ENCODE results near the gene IQGAP3. TPM values are rescaled to one million over a fixed set of nuclear protein-coding genes. Genes with fewer than 3 reads are reported as not detected.

IQGAP3 gene
- total RNA-seq, 2 donors from 2014 or later: 1.0 TPM; not detected in 1

- H3K4me1 ChIP-seq: no peaks in the 10 kb centered on the region
- no peak for TF ChIP-seq CTCF (IDR thresholded peaks at IDR 0.05)
- no peak overlapping the region for H3K4me3 ChIP-seq
- no peak overlapping the region for H3K27ac ChIP-seq
- no peaks in the 10 kb centered on the region for H3K9me3 ChIP-seq
- no peaks in the 10 kb centered on the region for H3K27me3 ChIP-seq
- no peak for DNase-seq (ENCODE audit: low spot score)
- H3K36me3 ChIP-seq: no peaks in the 10 kb centered on the region
Measured at GRCh38 chr1:156534424-156535060, 37.8 kb downstream of the IQGAP3 start.

GRCh38 chr1:156533568-156534220 is 38.7 kb downstream of the IQGAP3 start:
- no peak overlapping the region for H3K4me3 ChIP-seq
- H3K27ac ChIP-seq: no peak overlapping the region
- no peak for DNase-seq (ENCODE audit: low spot score)
- no peaks in the 10 kb centered on the region for H3K4me1 ChIP-seq
- TF ChIP-seq CTCF (IDR thresholded peaks at IDR 0.05): no peak
- no peaks in the 10 kb centered on the region for H3K36me3 ChIP-seq
- no peaks in the 10 kb centered on the region for H3K9me3 ChIP-seq
- H3K27me3 ChIP-seq: no peaks in the 10 kb centered on the region

GRCh38 chr1:156532374-156532773 is 40.0 kb downstream of the IQGAP3 start:
- H3K9me3 ChIP-seq: no peaks in the 10 kb centered on the region
- no peaks in the 10 kb centered on the region for H3K36me3 ChIP-seq
- H3K4me1 ChIP-seq: no peaks in the 10 kb centered on the region
- TF ChIP-seq CTCF (IDR thresholded peaks at IDR 0.05): no peak
- no peak overlapping the region for H3K4me3 ChIP-seq
- H3K27me3 ChIP-seq: no peaks in the 10 kb centered on the region
- no peak for DNase-seq (ENCODE audit: low spot score)
- no peak overlapping the region for H3K27ac ChIP-seq

GRCh38 chr1:156530006-156530405 is 42.4 kb downstream of the IQGAP3 start:
- DNase-seq (ENCODE audit: low spot score): no peak
- Histone ChIP-seq H3K36me3 (no peaks in the 10 kb centered on the region), H3K4me3 (no peak overlapping the region), H3K27me3 (no peaks in the 10 kb centered on the region), H3K4me1 (peaks cover 0 to 4% of the 10 kb centered on the region in 2 donors), H3K27ac (no peak overlapping the region), H3K9me3 (no peaks in the 10 kb centered on the region)
- no peak for TF ChIP-seq CTCF (IDR thresholded peaks at IDR 0.05)

- no peak overlapping the region for H3K4me3 ChIP-seq
- no peak for DNase-seq (ENCODE audit: low spot score)
- H3K27me3 ChIP-seq: no peaks in the 10 kb centered on the region
- no peaks in the 10 kb centered on the region for H3K36me3 ChIP-seq
- no peak for TF ChIP-seq CTCF (IDR thresholded peaks at IDR 0.05)
- H3K9me3 ChIP-seq: no peaks in the 10 kb centered on the region
- no peak overlapping the region for H3K27ac ChIP-seq
- peaks cover 0 to 13% of the 10 kb centered on the region in 2 donors for H3K4me1 ChIP-seq
Measured at GRCh38 chr1:156528875-156529425, 43.4 kb downstream of the IQGAP3 start.
